ENCODE data around the gene LRRC47.

LRRC47 gene

DNA sequence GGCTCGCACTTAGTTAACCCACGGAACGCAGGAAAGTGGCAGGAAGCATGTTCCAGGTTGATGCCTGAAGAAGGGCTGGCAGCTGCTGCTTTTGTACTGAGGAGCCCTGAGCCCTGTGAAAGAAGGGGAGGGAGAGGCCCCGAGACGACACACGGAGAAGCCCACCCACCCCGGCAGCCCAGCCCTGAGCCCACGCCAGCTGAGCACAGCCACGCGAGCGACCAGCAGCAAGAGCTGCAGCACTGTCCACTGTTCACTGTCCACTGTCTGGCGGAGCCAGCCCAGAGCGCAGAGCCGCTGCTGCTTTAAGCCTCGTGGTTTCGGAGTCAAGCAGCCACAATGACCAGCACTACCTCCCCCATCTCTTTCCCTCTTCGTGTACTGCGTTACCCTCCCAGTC lies 5.3 kb downstream of the LRRC47 start:
- H3K9me3 ChIP-seq (ENCODE audit: low read depth, low read length): no peaks in the 10 kb centered on the region
- no peak overlapping the region for H3K9ac ChIP-seq (ENCODE audit: insufficient read length)

DNA sequence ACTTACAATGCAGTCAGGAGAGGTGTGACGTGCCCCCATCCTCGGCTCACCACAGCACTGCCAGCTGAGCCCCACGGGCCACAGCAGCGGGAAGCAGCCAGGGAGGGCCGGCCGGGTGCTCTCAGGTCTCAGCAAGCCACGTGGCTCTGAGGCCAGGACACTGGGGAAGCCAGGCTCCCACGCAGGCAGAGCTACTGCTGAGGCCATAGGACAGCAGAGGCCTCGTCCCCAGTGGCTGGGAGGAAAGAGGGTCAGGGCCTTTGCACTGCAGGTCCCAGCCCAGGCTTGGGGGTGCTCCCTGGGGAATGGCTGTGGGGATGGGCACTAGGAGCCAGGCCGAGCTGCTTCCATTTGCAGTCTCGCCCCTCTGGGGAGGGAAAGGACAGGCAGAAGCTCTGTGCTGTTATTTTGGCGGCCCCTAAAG lies 5.8 kb downstream of the LRRC47 start:
- Histone ChIP-seq H3K27ac (no peak overlapping the region), H3K9me3 (ENCODE audit: low read depth, low read length) (no peaks in the 10 kb centered on the region), H3K9ac (ENCODE audit: insufficient read length) (no peak overlapping the region), H3K4me3 (no peak overlapping the region), H3K36me3 (ENCODE audit: insufficient read depth, low read length) (peaks cover 14% of the 10 kb centered on the region)
- no peak for DNase-seq (ENCODE audit: low read depth, low spot score)
- TF ChIP-seq FOXP2 (optimal IDR thresholded peaks at IDR 0.05; ENCODE audit: control extremely low read depth, extremely low read length, insufficient read depth) (no peak), POLR2AphosphoS5 (IDR thresholded peaks at IDR 0.05; ENCODE audit: borderline replicate concordance, low read depth, low read length) (no peak), EZH2 (IDR thresholded peaks at IDR 0.05) (no peak)

More for the DNA sequence above, 5.3 kb downstream of the LRRC47 start:
- TF ChIP-seq EZH2 (IDR thresholded peaks at IDR 0.05) (no peak), FOXP2 (optimal IDR thresholded peaks at IDR 0.05; ENCODE audit: control extremely low read depth, extremely low read length, insufficient read depth) (no peak), POLR2AphosphoS5 (IDR thresholded peaks at IDR 0.05; ENCODE audit: borderline replicate concordance, low read depth, low read length) (no peak)
- no peak overlapping the region for H3K27ac ChIP-seq
- DNase-seq (ENCODE audit: low read depth, low spot score): no peak
- H3K36me3 ChIP-seq (ENCODE audit: insufficient read depth, low read length): peaks cover 12% of the 10 kb centered on the region; the same call in 1 of the 2 replicates
- H3K4me3 ChIP-seq: no peak overlapping the region

DNA sequence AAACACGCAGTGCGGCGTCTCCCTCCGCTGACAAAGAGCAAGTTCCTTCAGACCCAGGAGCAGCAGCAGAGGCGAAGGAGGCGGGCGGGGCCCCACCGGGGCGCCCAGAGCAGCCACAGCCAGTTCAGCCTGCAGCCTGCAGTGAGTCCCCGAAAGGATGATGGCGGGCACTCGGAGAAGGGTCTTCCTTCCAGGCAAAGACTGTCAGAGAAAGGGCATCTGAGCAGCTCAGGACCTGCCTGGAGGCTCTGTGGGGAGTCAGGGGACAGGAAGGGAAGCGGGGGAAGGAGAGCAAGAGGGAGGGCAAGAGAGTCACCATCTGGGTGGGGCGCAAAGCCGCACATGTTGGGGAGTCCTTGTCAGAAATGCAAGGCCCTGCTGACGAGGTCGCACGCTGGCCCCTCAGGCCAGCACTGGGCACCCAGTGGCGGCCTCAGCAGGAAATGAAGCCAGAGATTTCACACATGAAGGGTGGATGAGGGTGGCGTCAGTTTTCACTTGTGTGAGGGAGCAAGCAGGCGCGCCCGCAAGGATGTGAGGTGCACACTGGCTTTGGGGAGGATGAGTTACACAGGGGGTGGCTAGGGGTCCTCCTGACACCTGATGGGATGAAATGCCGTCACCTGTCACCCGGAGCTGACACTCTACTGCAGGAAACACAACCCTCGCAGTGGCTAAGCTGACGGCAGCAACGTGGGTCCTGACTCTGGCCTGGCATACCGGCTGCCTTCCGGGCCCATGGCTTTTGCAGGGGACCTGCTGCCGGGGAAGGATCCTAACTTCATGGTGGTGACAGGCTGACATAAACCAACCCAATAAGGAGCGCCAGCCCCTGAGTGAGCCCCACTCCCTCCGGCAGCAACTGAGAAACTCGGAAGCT lies 6.6 kb downstream of the LRRC47 start:
- Histone ChIP-seq H3K36me3 (ENCODE audit: insufficient read depth, low read length) (peaks cover 21% of the 10 kb centered on the region), H3K4me3 (no peak overlapping the region), H3K9me3 (ENCODE audit: low read depth, low read length) (no peaks in the 10 kb centered on the region), H3K9ac (ENCODE audit: insufficient read length) (no peak overlapping the region), H3K27ac (no peak overlapping the region)
- DNase-seq (ENCODE audit: low read depth, low spot score): no peak
- TF ChIP-seq EZH2 (IDR thresholded peaks at IDR 0.05) (no peak), POLR2AphosphoS5 (IDR thresholded peaks at IDR 0.05; ENCODE audit: borderline replicate concordance, low read depth, low read length) (no peak), FOXP2 (optimal IDR thresholded peaks at IDR 0.05; ENCODE audit: control extremely low read depth, extremely low read length, insufficient read depth) (no peak)

DNA sequence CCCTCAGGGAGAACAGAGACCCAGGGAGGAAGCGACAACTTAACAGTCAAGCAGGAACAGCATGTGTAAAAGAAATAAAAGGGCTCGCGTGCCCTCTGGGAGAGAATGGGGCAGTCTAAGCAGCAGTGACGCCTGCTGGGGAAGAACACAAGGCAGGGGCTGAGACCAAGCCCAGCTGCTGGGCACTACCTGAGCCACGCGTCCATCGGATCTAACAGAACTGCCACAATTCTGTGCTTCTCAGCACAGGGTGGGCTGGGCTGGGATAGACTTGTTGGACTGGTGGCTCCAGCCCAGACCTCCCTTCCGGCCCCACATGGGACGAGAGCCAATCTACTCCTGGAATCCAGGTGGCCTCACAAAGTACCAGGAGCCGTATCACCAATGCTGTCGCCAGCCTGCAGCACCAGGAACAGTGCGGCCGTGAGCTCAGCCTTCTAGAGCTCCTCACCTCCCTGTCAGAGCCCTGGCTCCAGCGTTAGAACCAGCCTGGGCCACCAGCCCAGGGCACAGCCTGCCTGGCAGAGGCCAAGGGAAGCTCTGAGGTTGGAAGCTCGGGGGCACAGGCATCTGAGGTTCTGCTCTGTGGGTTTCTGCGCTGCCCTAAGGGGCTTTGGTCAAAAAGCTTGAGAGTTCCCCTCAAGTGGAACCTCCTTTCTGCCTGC lies 7.4 kb downstream of the LRRC47 start:
- Histone ChIP-seq H3K4me3 (no peak overlapping the region), H3K36me3 (ENCODE audit: insufficient read depth, low read length) (peaks cover 27% of the 10 kb centered on the region), H3K9me3 (ENCODE audit: low read depth, low read length) (no peaks in the 10 kb centered on the region), H3K27ac (no peak overlapping the region), H3K9ac (ENCODE audit: insufficient read length) (no peak overlapping the region)
- no peak for DNase-seq (ENCODE audit: low read depth, low spot score)
- TF ChIP-seq FOXP2 (optimal IDR thresholded peaks at IDR 0.05; ENCODE audit: control extremely low read depth, extremely low read length, insufficient read depth): no peak
- no peak for TF ChIP-seq POLR2AphosphoS5 (IDR thresholded peaks at IDR 0.05; ENCODE audit: borderline replicate concordance, low read depth, low read length)
- no peak for TF ChIP-seq EZH2 (IDR thresholded peaks at IDR 0.05)

DNA sequence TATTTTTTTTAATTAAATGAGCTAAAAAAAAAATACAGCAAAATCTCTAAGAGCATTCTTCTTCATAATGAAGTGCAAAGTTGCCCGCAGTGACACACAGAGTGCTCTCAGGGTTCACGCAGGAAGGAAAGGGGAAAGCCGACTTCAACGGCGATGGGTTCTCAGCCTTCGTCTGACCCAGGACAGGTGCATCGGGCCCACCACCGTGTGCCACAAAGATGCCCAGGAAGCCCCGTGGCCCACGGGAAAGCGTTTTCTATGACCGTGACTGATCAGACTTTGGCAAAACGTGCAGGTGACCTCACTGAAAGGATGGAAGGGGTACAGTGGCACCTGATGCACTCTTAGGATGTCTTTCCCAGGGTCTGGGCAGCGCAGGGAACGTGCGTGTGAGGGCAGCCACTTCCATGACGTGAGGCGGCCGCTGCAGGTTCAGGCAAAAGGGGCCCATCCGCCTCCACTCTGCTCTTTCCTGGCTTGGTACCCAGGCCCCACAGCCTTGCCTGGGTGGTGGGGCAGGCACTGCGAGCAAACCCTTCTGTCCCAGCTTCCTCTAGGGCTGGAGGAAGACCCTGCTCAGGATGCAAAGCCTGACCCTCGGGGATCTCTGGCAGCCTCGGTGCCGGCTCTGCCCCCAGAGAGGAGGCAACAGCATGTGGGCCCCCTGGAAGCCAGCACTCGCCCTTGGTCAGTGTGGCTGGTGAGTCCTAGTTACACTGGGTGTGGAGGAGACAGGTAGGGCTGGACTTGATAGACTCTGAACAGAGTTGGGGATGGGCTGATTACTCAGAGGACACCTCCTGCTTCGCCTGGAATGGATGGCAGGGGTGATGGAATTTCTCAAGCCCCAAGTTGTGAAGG lies 8.3 kb downstream of the LRRC47 start:
- peaks cover 33% of the 10 kb centered on the region for H3K36me3 ChIP-seq (ENCODE audit: insufficient read depth, low read length)
- no peak overlapping the region for H3K4me3 ChIP-seq
- no peaks in the 10 kb centered on the region for H3K9me3 ChIP-seq (ENCODE audit: low read depth, low read length)
- no peak overlapping the region for H3K27ac ChIP-seq
- H3K9ac ChIP-seq (ENCODE audit: insufficient read length): no peak overlapping the region
- TF ChIP-seq EZH2 (IDR thresholded peaks at IDR 0.05) (no peak), POLR2AphosphoS5 (IDR thresholded peaks at IDR 0.05; ENCODE audit: borderline replicate concordance, low read depth, low read length) (no peak), FOXP2 (optimal IDR thresholded peaks at IDR 0.05; ENCODE audit: control extremely low read depth, extremely low read length, insufficient read depth) (no peak)
- DNase-seq (ENCODE audit: low read depth, low spot score): no peak

DNA sequence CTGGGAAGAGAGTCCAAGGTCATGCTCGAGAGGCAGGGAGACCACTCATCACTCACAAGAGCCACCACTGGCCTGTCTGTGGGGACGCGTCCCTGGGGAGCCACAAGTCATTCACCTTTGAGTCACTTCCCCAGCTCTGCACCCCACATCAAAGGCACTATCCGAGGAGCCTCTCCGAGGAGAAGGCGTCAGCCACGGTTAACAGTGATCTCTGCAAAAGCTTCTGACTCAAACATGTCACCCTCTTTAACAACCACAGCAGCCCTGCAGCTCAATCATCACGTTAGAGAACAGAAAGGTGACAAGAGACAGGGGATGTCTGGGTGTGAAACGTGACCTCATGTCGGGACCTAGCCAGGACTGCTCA lies 9.0 kb downstream of the LRRC47 start:
- peaks cover 40% of the 10 kb centered on the region for H3K36me3 ChIP-seq (ENCODE audit: insufficient read depth, low read length)
- no peak overlapping the region for H3K9ac ChIP-seq (ENCODE audit: insufficient read length)
- no peak overlapping the region for H3K4me3 ChIP-seq
- no peak for TF ChIP-seq FOXP2 (optimal IDR thresholded peaks at IDR 0.05; ENCODE audit: control extremely low read depth, extremely low read length, insufficient read depth)
- no peak for TF ChIP-seq EZH2 (IDR thresholded peaks at IDR 0.05)
- no peak for TF ChIP-seq POLR2AphosphoS5 (IDR thresholded peaks at IDR 0.05; ENCODE audit: borderline replicate concordance, low read depth, low read length)
- no peak overlapping the region for H3K27ac ChIP-seq
- DNase-seq (ENCODE audit: low read depth, low spot score): no peak
- H3K9me3 ChIP-seq (ENCODE audit: low read depth, low read length): no peaks in the 10 kb centered on the region

DNA sequence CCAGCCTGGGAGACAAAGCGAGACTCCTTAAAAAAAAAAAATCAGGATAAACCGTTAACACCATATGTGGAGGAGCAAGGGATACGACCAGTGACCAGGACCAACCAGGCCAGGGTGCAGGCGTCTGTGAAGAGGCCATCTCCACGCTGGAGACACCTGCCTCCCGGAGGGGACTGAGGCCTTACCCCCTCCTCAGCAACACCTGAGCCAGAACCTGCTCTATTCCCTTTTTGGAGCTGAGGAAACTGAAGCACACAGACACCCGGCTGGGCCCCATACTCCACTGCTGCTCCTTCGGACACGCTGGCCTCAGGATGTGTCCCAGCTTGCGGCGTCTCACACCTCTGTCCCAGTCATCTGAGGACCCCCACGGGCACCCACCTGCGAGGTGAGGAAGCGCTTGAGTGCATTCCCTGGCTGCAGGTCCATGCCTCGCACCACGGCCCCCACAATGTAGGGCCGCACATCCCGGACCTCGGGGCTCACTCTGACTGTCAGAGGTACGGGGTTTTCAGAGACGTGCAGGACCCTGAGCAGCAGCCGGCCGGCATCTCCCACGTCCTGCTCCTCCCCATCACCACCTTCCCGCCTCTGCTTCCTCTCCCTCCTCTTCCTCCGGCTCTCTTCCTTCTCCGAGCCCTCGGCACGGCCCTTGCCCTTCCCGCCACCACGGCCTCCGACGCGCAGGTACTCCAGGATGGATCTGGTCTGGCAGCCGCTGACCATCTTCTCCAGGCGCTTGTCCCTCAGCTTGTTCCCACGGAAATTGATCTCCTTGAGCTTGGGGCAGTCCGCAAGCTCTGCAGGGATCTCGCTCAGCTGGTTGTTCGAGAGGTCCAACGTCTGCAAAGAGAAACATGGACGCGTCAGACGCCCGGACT lies 9.6 kb downstream of the LRRC47 start:
- H3K27ac ChIP-seq: no peak overlapping the region
- no peak overlapping the region for H3K9ac ChIP-seq (ENCODE audit: insufficient read length)
- H3K9me3 ChIP-seq (ENCODE audit: low read depth, low read length): no peaks in the 10 kb centered on the region
- DNase-seq (ENCODE audit: low read depth, low spot score): no peak
- TF ChIP-seq EZH2 (IDR thresholded peaks at IDR 0.05) (no peak), FOXP2 (optimal IDR thresholded peaks at IDR 0.05; ENCODE audit: control extremely low read depth, extremely low read length, insufficient read depth) (no peak), POLR2AphosphoS5 (IDR thresholded peaks at IDR 0.05; ENCODE audit: borderline replicate concordance, low read depth, low read length) (no peak)
- H3K36me3 ChIP-seq (ENCODE audit: insufficient read depth, low read length): peaks cover 45% of the 10 kb centered on the region
- H3K4me3 ChIP-seq: no peak overlapping the region
